ENCODE data around the gene KBTBD2. TPM values are rescaled to one million over a fixed set of nuclear protein-coding genes. Genes with fewer than 3 reads are reported as not detected.

KBTBD2 gene
- polyA plus RNA-seq, 2 of the 4 experiments (the other 2 are of a cell fraction): 24.2 to 43.0 TPM

- WGBS (ENCODE audit: missing lambda C conversion rate): 76% methylated on average over 6 of the region's 6 CpGs
- POLR2A ChIA-PET: no interaction called here
- H3K4me3 ChIP-seq: no peak overlapping the region
- CTCF ChIA-PET: no interaction called here
- FAIRE-seq: no peak
- ATAC-seq: no peak
- no peak overlapping the region for H3K4me2 ChIP-seq
- no peaks in the 10 kb centered on the region for H3K9me3 ChIP-seq
- TF ChIP-seq RARB (CRISPR knock-in tag; IDR thresholded peaks at IDR 0.05) (no peak), HDAC2 (IDR thresholded peaks at IDR 0.05) (no peak), EHMT2 (IDR thresholded peaks at IDR 0.05; ENCODE audit: low read depth) (no peak), FOSL2 (IDR thresholded peaks at IDR 0.05) (no peak), FOSL2 (CRISPR knock-in tag; IDR thresholded peaks at IDR 0.05) (no peak), TP53 (CRISPR knock-in tag; IDR thresholded peaks at IDR 0.05) (no peak), USF2 (IDR thresholded peaks at IDR 0.05) (no peak), RFX5 (IDR thresholded peaks at IDR 0.05) (no peak), FOXS1 (CRISPR knock-in tag; IDR thresholded peaks at IDR 0.05) (no peak), TFCP2L1 (CRISPR knock-in tag; IDR thresholded peaks at IDR 0.05) (no peak), ZSCAN20 (CRISPR knock-in tag; IDR thresholded peaks at IDR 0.05) (no peak), JUN (IDR thresholded peaks at IDR 0.05) (no peak), ZC3H11A (IDR thresholded peaks at IDR 0.05) (no peak), CBX2 (IDR thresholded peaks at IDR 0.05; ENCODE audit: borderline replicate concordance, low read depth) (no peak), KDM1A (IDR thresholded peaks at IDR 0.05; ENCODE audit: low read depth) (no peak), REST (IDR thresholded peaks at IDR 0.05) (no peak), MAFK (IDR thresholded peaks at IDR 0.05; ENCODE audit: partially characterized antibody) (no peak), POLR2A (IDR thresholded peaks at IDR 0.05; ENCODE audit: low read length) (no peak), BHLHE40 (IDR thresholded peaks at IDR 0.05; ENCODE audit: low read depth, low read length) (no peak)
- H3K4me1 ChIP-seq: peaks cover 9% of the 10 kb centered on the region
- no peak for DNase-seq (ENCODE audit: low read depth in 1 of 2, low spot score in 1 of 2)
- no peak overlapping the region for H3K27ac ChIP-seq
These were observed 5.2 kb upstream of the KBTBD2 start for GRCh38 chr7:32896564-32897347.

- CTCF ChIA-PET: interaction anchor here (1.6 kb wide), 1 partner anchor 48 kb away, joined by 4 read pairs; no protein-coding TSS in a partner anchor
- FAIRE-seq (no peak), DNase-seq (ENCODE audit: low read depth in 1 of 2, low spot score in 1 of 2) (no peak), ATAC-seq (no peak)
- Histone ChIP-seq H3K9me3 (no peaks in the 10 kb centered on the region), H3K27ac (no peak overlapping the region), H3K4me3 (no peak overlapping the region), H3K4me1 (peaks cover 17% of the 10 kb centered on the region), H3K4me2 (no peak overlapping the region)
- WGBS (ENCODE audit: missing lambda C conversion rate): 92% methylated on average over 4 of the region's 4 CpGs
- TF ChIP-seq ESRRA (IDR thresholded peaks at IDR 0.05; ENCODE audit: borderline replicate concordance, low read length) (no peak), HEYL (CRISPR knock-in tag; IDR thresholded peaks at IDR 0.05) (no peak), JUN (IDR thresholded peaks at IDR 0.05) (no peak), FOSB (CRISPR knock-in tag; IDR thresholded peaks at IDR 0.05) (no peak), HDAC2 (IDR thresholded peaks at IDR 0.05) (no peak), GATA3 (IDR thresholded peaks at IDR 0.05; ENCODE audit: borderline replicate concordance) (no peak), CBX8 (IDR thresholded peaks at IDR 0.05) (no peak), ZNF302 (CRISPR knock-in tag; IDR thresholded peaks at IDR 0.05) (no peak), BCL3 (IDR thresholded peaks at IDR 0.05) (no peak), RNF2 (IDR thresholded peaks at IDR 0.05; ENCODE audit: borderline replicate concordance, low read depth) (no peak), MAZ (IDR thresholded peaks at IDR 0.05; ENCODE audit: borderline replicate concordance, low read depth, low read length) (no peak), NFE2L2 (conservative IDR thresholded peaks at IDR 0.05; ENCODE audit: low read length) (no peak), CBX2 (IDR thresholded peaks at IDR 0.05; ENCODE audit: borderline replicate concordance, low read depth) (no peak)
- POLR2A ChIA-PET: interaction anchor here (1.4 kb wide), 1 partner anchor 64 kb away, joined by 5 read pairs; no protein-coding TSS in a partner anchor
These were observed 2.6 kb upstream of the KBTBD2 start for GRCh38 chr7:32894171-32894570.
